DMS114 treated with DMSO at 0.1 percent for 48 hours (cell line): ENCODE measurements around the gene ACTG1.

Experiments
- DNase-seq: peaks from one replicate; lab custom pipeline; 2025; ENCODE audit not compliant: unreplicated experiment; lab: John Stamatoyannopoulos, UW

The ACTG1 gene

DNA sequence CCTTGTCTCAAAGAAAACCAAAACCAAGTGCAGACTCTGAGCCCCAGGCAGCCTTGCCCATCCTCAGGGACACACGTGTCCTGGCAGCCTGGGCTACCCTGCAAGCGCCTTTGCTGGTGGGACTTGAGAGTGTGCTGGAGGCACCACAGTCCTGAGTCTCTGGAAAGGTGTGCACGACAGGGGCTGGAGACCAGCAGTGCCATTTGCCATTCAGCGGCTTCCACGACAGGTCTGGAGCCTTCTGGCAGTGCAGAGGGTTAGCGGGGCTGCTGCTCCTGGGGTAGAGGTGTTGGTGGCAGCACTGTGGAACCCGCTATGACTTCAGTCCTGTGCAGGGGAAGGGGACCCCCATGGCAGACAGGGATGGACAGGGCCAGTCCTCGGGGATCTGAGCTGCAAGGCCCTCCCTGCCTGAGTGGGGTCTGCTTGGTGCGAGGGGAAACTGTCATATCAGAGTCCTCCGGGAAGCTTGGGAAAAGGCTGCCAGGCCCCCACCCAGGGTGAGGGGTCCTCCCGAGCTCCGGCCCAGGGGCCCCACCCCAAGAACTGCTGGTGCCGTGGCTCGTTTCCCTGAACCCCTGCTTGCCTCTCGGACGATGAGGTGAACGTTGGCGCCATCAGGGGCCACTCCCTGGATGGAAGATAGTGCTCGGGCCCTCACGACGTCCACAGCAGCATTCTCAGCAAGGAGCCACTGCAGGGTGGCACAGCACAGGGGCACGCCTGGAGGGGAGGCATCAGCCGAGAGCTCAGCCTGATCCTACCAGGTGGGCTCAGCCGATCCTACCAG lies 32.8 kb upstream of the ACTG1 start:
- DNase-seq = no peak

DNA sequence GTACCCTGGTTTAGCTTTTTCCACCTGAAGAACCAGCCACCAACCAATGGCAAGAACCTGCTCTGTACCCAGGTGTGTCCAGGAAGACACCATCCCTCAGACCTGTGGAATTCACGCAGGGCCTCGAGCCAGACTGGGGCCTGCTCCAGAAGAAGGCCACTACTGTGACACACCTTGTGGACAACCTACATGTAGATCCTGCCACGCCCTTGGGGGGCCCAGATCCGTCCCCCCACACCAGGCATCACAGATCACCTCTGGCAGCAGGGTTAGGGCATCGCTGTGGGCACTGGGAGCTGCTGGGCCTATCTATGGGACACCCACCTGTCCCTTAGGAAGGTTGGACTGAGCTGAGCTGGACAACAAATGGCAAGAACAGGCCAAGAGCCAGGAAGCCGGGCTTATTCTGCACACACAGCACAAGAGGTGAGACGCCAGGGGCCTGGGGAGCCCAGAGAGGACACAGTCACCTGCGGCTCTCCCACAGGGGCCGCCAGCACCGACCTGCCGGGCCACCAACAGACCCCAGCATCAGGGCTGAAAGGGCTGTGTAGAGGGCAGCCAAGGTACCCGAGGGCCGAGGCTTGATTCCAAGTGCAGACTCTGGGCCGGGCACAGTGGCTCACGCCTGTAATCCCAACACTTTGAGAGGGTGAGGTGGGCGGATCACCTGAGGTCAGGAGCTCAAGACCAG lies 31.8 kb upstream of the ACTG1 start:
- DNase-seq = no peak

DNA sequence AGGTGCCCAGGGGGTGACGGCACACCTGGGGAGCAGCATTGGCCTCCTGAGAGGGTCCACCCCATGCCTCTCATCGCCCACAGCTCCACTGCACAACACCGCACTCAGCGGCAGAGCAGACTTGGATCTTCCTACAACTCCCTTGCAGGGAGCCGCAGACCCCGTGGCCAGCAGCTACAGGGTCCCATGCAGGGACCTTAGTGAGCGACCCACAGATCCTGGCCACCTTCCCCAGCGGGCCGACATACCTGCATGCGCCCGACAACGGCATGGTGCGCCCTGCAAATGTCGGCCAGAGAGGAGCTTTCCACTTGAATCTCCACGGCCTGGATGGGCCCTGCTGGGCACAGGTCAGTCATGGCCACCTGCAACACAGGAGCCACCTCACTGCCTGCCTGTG lies 31.2 kb upstream of the ACTG1 start:
- no peak for DNase-seq

DNA sequence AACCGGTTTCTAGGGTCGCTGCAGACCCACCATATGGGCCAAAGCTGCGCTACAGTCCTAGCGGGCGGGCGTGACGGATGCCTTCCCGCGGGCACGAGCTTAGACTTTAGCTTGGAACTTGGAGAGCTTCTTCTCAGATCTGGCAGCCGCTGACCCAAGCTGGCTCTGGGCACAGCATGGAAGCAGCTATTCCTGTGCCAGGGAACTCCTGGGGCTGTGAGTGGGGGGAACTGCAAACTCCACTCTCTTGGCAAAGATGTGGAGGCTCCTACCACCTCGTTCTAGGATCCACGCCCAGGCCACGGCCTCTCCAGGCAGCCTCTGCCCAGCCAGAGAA lies 30.7 kb upstream of the ACTG1 start:
- DNase-seq = no peak

DNA sequence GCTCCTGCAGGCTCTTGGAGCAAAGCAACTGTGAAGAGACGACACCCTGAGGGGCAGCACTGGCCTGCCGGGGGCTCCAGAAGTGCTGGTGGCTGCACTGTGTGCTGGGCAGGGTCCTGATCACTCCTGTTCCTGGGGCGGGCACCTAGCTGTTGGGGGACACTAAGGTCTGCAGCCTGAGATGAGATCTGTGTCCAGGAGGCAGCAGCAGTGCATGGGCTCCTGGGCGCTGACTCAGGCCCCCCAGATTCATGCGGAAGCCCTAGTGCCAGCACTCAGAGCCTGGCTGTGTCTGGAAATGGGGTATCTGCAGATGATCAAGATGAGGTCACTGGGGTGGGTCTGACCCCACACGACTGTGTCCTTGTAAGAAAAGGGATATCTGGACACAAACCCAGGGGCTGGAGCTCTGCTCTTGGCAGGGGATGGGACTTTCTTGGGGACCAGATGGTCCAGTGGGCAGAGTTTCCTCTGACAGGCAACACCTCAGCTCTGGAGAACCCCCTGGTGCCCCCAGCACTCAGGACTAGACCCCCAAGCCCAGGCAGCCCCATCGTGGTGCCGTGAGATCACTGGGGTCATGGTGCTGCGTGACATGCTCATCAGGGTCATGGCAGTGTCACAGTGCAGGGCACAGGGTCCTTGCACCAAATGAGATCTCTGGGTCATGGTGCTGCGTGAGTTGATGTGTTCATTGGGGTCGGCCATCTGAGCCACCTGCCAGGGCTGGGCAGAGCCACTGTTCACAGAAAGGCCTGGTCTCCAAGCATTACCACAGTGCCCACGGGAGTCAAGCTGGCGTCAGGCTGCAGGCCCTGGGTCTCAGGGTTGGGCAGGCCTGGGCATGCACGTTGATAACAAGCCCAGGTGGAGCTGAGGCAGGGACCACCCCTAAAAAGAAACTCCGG lies 30.1 kb upstream of the ACTG1 start:
- DNase-seq = no peak

DNA sequence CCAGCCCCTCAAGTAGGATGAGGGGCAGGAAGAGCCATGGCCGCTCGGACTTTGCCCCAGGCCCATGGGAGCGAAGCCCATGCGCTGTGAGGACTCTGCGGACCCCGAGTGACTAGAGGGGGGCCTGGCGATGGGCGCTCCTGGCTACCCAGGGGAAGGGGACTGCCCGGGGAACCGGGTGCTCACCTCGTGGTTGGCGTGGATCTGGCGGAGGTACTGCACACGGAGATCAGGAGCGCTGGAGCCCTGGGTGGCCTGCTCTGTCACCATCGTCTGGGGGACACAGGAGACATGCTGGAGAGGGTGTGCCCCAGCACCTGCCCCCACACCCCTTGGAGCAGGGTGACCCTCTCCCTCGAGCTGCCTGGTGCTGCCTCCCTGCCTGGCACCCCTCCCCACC lies 28.5 kb upstream of the ACTG1 start:
- DNase-seq = no peak

DNA sequence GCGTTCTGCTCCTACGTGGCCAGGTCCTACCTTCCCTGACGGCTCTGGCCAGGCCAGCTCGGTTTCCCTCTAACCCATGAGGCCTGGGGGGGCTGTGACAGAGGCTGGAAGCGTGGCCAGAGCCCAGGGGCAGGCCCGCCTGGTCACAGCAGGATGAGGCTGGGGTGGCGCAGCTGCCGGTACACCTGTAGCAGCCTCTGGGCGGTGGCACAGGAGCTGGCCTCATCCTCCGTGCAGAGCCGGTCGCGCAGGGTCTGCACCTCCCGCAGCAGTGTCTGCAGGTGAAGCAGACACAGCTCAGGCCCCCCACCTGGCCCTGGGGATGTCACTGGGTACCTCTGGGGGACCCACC lies 28.1 kb upstream of the ACTG1 start:
- DNase-seq = no peak

DNA sequence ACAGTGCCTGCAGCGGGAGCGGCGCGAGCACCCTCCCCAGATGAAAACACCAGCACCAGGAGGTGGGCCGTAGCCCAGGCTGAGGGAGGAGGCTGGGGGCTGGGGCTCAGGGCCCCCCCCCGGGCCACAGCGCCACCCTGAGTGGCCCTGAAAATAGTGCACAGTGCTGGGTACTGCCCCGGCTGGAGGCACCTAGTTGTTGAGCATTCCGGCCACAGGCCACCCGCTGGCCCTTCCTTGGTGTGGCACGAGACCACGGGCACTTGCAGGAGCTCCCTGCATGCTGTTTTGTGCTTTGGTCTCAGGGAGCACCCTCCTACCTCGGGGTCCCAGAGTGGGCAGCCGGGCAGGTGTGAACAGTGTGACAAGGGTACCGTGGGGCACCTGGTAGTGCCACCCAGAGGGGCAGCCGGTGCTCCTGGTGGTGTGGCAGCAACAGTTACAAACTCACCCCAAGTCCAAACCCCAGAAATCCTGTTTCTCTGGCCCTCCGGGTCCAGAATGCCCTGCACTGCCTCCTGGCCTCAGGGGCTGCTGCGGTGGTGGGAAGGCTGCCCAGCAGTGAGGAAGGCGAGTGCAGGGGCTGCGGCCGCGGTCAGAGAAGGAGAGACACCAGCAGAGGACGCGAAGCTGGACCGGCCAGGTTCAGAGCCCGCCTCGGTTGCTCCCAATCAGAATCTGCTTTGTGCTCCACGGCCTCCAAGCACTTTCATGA lies 27.5 kb upstream of the ACTG1 start:
- no peak for DNase-seq

DNA sequence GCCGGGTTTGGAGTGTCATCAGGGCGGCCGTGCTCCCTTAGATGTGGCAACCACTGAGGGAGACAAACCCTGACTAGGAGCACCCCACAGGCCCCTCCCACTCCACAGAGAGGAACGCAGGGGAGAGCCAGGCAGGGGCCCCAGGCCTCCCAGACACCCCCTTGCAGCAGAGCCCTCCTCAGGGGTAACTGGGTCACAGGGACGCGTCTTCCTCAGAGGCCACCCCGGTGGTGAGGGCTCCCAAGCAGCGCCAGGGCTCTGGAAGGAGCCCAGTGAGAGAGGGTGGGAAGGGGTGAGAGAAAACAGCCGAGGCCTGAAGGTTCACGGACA lies 26.9 kb upstream of the ACTG1 start:
- no peak for DNase-seq

DNA sequence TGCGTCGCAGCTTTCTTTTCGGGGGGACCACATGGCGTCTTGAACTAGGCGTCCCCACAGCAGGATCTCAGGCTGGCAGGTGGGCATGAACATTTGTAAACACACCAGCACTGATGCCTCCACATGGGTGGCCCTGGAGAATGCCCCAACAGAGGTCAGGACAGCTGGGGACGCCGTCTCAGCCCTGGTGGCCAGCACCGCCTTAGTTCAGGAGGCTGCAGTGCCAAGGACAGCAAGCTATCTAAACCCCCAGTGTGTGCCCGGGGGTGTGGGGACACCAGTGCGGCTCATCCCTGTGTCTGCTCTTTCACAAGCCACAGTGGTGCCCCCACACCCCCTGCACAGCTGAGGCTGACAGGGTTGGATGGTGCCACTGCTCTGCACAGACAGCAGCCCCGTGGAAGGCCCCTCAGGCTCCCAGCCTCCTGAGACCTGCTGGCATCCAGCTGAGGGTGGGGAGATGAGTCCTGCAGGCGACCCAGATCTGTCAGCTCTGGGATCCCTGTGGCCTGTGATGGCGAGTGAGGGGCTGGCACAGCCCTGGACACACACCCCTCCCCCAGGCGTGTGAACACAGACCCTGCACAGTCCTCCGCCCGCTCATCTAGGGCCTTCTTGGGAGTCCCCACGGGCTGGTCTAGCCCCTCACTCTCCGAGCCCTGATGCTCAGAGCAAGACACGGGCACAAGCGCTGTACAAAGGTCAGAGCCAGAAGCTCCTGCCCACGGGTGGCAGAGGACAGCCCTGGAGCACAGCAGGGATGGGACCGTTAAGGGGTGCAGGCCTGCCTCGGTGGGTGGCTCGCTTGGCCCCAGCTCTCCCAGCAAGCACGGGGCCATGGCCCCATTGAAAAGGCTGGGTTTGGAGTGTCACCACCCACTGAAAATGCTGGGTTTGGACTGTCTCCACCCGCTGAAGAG lies 26.3 kb upstream of the ACTG1 start:
- no peak for DNase-seq

DNA sequence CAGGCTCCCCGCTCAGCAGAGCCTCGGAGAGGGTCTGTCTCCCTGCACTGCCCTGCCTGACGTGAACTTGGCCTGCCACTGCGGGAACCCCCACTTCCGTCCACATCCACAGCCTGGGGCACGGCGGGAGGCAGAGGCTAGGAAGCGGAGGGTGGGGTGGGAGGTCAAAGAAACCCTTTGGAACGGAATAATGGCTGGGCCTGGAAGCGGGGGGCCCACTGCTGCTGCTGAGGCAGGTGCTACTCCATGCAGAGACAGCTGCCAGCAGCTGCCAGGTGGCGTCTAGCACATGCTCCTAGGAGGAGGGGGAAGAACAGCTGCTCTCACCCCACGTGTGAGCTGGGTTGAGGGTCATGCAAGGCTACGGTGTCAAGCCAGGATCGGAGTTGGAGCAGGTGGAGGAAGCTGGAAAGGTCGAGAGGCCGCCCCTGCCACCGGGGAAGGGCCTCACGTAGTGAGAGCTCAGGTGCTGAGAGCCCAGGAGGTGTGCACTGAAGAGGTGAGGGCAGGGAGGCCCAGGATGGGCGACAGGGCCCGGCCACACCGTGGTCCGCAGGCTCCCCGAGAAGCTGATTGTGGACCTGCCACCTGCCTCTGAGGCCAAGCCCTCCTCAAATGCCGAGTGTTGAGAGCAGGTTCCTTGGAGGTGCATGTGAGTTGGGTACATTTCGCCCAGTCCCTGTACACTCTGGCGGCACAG lies 25.4 kb upstream of the ACTG1 start:
- DNase-seq = no peak

DNA sequence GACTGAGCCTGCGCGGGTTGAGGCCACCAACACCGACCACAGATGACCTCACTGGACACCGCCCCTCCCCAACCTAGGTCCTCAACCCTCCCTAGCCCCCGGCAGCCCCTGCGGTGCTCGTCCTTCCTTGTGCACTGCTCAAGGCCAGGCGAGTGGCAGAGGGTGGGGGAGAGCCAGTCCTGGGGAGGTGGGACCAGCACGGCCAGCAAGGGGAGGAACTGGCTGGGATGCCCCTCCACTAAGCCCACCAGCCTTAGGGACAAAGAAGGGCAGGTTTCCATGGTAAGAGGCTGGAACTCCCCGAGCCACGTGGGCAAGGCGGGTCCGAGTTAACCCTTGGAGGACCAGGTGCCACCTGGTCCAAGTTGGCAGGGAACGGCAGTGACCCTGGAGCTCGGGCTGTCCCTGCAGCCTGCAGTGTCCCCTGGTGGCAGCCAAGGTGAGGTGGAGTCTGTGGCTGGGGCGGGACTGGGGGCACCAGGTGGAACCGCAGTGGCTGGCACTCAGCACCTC lies 24.8 kb upstream of the ACTG1 start:
- no peak for DNase-seq

DNA sequence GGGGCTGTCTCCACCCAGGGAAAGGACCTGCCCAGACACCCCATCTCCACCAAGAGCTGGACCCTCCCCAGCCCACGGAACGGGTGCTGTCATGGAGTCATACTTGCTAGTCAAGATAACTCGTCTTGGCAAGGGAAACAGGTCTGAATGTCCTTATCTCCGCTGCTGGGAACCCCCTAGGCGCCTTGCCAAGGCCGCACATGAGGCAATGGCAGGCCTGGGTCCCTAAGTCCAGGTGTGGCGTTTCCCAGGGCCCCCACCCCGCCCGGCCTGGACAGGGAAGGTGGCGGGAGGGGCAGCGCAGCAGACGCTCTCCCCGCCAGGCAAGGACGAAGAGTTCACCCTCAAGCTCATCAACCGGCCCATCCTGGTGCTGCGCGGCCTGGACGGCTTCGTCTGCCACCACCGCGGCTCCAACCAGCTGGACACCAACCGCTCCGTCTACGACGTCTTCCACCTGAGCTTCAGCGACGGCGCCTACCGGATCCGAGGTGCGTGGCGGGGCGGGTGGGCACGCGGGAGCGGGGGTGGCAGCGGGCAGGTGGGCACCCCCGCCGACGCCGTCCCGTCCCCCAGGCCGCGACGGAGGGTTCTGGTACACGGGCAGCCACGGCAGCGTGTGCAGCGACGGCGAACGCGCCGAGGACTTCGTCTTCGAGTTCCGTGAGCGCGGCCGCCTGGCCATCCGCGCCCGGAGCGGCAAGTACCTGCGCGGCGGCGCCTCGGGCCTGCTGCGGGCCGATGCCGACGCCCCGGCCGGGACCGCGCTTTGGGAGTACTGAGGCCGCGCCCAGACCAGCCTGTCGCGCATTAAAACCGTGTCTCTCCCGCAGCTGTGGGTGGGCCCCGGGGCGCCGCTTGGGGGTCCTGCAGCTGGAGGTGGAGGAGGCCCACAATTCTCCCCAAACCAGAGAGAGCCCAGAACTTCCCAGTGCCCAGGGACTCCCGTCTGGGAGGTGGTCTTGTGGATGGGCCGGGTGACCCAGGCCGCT lies 24.0 kb upstream of the ACTG1 start:
- DNase-seq = no peak

DNA sequence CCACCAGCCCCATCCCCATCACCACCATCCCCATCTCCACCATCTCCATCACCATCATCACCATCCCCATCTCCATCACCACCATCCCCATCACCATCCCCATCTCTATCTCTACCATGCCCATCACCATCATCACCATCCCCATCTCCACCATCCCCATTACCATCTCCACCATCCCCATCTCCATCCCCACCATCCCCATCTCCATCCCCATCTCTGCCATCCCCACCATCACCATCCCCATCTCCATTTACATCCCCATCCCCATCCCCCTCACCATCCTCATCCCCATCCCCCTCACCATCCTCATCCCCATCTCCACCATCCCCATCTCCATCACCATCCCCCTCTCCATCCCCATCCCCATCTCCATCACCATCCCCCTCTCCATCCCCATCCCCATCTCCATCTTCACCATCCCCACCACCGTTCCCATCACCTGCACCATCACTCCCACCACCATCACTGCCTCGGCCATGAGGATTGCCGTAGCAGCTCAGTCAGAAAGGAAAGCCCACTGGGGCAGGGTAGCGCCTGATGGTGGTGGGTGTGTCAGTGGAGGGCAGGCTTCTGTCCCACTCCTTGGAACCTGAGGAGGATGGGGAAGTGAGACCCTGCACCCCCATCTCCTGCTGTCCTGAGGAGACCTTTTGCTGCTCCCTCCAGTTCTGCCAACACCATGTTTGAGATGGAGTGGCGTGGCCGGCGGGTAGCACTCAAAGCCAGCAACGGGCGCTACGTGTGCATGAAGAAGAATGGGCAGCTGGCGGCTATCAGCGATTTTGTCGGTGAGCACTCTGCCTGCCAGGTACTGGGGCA lies 23.1 kb upstream of the ACTG1 start:
- no peak for DNase-seq

DNA sequence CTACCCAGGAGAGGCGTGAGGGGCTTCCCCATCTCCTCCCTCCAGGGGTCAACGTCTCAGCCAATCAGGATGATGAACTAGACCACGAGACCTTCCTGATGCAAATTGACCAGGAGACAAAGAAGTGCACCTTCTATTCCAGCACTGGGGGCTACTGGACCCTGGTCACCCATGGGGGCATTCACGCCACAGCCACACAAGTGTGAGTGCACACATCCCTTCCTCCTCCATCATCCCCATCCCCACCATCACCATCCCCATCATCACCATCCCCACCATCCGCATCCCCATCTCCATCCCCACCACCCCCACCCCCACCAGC lies 22.4 kb upstream of the ACTG1 start:
- DNase-seq = no peak

DNA sequence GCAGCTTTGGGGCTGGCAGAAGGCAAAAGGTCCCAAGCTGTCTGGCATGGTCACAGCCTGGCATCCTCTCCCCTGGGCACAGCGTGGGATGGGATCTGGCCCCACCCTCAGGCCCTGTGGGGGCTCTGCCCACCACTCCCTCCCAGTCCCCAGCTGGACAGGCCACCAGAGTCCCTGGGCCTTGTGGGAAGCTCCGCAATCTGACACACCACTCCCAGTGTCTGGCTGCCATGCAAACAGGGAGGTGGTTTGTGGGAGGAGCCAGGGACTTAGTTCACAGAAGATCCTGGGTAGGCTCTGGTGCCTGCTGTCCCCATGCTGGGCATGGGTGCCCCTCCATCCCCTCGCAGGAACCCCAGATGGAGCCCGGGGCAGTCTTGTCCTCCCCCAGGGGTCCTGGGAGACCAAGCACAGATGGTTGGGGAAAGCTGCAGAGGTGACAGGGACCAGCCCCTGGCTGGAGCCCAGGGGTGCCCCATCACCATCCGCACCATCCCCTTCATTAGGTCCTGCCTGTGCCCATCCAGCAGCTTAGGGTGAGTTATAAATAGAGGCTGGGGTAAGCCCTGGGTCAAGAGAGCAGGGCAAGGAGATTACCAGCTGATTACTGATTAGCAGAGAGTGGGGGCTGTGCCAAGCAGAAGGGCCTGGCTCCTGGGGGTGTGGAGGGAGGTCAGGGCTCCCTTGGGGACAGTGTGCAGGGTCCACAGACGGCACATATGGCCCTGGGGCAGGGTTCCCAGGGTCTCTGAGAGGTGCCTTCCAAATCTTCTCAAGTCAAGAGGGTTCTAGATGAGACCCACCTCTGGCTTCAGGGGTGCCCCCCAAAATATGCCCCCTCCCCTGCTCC lies 21.8 kb upstream of the ACTG1 start:
- no peak for DNase-seq
